Calu3 (cell line): ENCODE data around the gene DUT. TPM values are rescaled to one million over a fixed set of nuclear protein-coding genes. Genes with fewer than 3 reads are reported as not detected.

Experiments
- BruUV-seq: library from RNA; stranded (reverse); fragments of 400-500 nt; replicated peaks from 2 replicates; lab custom pipeline; 2021; lab: Mats Ljungman, UMichigan
- CTCF ChIA-PET: fragments of 300-600 bp; sonication (Branson Sonifier 250); formaldehyde crosslinking; loops from one replicate; lab custom pipeline; 2022; ENCODE audit warnings: antibody characterized with exemption; lab: Charles Lee
- DNase-seq: peaks from one replicate; pipeline ENCODE4 v3.0.0; 2022
- H3K27ac Mint-ChIP-seq: one replicate; pipeline ENCODE4 v1.8.0; 2022; ENCODE audit warnings: mixed read lengths; ENCODE audit not compliant: unreplicated experiment
- H3K27me3 Mint-ChIP-seq: one replicate; pipeline ENCODE4 v1.8.0; 2022; ENCODE audit warnings: mixed read lengths; ENCODE audit not compliant: unreplicated experiment
- H3K36me3 Mint-ChIP-seq: one replicate; pipeline ENCODE4 v1.8.0; 2022; ENCODE audit warnings: mild to moderate bottlenecking, moderate library complexity, mixed read lengths; ENCODE audit not compliant: insufficient read depth, unreplicated experiment
- H3K4me1 Mint-ChIP-seq: one replicate; pipeline ENCODE4 v1.8.0; 2022; ENCODE audit warnings: mild to moderate bottlenecking, low read depth, mixed read lengths; ENCODE audit not compliant: unreplicated experiment
- H3K4me3 Mint-ChIP-seq: one replicate; pipeline ENCODE4 v1.8.0; 2022; ENCODE audit warnings: mild to moderate bottlenecking, low read depth, moderate library complexity, mixed read lengths; ENCODE audit not compliant: unreplicated experiment
- H3K9me3 Mint-ChIP-seq: one replicate; pipeline ENCODE4 v1.8.0; 2022; ENCODE audit warnings: low read depth, mixed read lengths; ENCODE audit not compliant: unreplicated experiment
- CTCF ChIP-seq: fragments of 200-600 bp; IDR thresholded peaks from one replicate; pipeline ENCODE4 v1.8.0; 2022; ENCODE audit warnings: antibody characterized with exemption; ENCODE audit not compliant: unreplicated experiment
- intact Hi-C: fragments of 100-400 bp; cut with micrococcal nuclease; formaldehyde crosslinking; loops from one replicate; pipeline ENCODE4 v1.10.0; 2022; ENCODE audit not compliant: unreplicated experiment
- total RNA-seq: library from RNA; stranded (reverse); gene quantifications from 2 replicates; pipeline ENCODE4 v1.2.3, GENCODE V29; 2022

DUT gene
- total RNA-seq, 1 experiment from 2014 or later = 116 TPM

GRCh38 chr15:48380198-48380597 is 49.0 kb downstream of the DUT start:
- intact Hi-C loops = no loop called here

DNA sequence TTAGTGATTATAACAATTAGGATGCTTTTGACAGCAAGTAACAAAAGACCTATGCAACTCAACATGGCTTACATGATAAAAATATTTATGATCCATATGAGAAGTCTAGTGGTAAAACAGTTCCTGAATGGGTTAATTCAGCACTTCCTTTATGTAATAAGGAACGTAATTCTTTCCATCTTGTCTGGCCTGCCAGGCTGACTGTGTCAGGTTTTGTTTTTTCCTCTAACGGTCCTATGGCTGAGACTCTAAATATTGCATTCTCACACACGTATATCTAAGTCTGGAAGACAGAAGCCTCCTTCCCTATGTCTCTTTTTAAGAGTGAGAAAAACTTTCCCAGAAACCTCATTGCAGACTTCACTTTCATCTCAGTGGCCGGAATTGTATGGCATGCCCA is 50.6 kb downstream of the DUT start:
- Mint-ChIP-seq H3K4me3 (no peak overlapping the region), H3K27ac (no peak overlapping the region), H3K27me3 (no peaks in the 10 kb centered on the region), H3K9me3 (peaks cover 4% of the 10 kb centered on the region), H3K4me1 (no peaks in the 10 kb centered on the region), H3K36me3 (no peaks in the 10 kb centered on the region)
- no TSS peak for BruUV-seq
- no peak for TF ChIP-seq CTCF
- intact Hi-C loops = no loop called here
- DNase-seq = no peak
- CTCF ChIA-PET = no interaction called here

More at GRCh38 chr15:48380198-48380597, 49.0 kb downstream of the DUT start:
- Mint-ChIP-seq H3K4me3 (no peak overlapping the region), H3K27me3 (peaks cover 13% of the 10 kb centered on the region), H3K36me3 (no peaks in the 10 kb centered on the region), H3K4me1 (no peaks in the 10 kb centered on the region), H3K9me3 (peaks cover 2% of the 10 kb centered on the region), H3K27ac (no peak overlapping the region)
- no TSS peak for BruUV-seq
- CTCF ChIA-PET = no interaction called here
- DNase-seq = no peak
- no peak for TF ChIP-seq CTCF

DNA sequence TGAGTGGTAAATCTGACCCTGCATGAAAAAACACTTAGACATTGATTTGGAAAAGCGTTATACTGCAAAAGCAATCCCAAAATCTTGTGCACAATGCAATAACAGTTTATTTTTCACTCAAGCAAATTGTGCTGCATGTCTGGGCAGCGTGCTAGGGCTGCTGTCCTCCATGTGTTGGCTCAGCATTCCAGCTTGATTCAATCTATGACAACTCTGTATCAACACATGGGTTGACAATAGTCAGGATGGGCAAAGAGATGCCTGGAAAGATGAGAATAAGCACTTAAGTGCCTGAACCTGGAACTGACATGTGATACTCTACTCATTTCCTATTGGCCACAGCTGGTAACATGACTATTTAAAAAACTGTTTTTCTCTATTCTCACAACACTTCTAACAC is 51.8 kb downstream of the DUT start:
- BruUV-seq = no TSS peak
- CTCF ChIA-PET = no interaction called here
- no peak for DNase-seq
- Mint-ChIP-seq H3K4me1 (no peaks in the 10 kb centered on the region), H3K9me3 (peaks cover 2% of the 10 kb centered on the region), H3K4me3 (no peak overlapping the region), H3K27me3 (no peaks in the 10 kb centered on the region), H3K36me3 (no peaks in the 10 kb centered on the region), H3K27ac (no peak overlapping the region)
- TF ChIP-seq CTCF = no peak
- intact Hi-C loops = no loop called here

DNA sequence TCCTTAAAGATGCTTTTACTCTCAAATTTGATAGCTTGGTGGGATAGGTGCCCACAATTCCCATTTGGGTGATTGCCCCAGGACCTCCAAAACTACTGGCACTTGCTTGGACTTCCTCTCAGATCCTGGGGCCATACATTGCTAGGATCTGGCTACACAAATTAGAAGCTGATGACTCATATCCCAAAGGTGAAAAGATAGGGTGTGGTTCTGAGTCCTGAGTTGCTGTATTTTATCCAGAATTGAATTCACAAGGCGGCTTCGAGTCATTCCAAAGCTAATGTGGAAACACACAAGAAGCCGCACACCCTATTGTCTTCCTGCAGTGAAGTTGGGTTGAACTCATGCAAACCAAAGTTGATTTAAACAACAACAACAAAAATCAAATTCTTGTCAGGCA is 53.4 kb downstream of the DUT start:
- H3K4me1 Mint-ChIP-seq = no peaks in the 10 kb centered on the region
- no peaks in the 10 kb centered on the region for H3K36me3 Mint-ChIP-seq
- intact Hi-C loops = no loop called here
- DNase-seq = no peak
- TF ChIP-seq CTCF = no peak
- CTCF ChIA-PET = interaction anchor here (1.6 kb wide), 1 partner anchor 9 kb away, joined by 4 read pairs; no protein-coding TSS in a partner anchor
- H3K27me3 Mint-ChIP-seq = no peaks in the 10 kb centered on the region
- no TSS peak for BruUV-seq
- H3K27ac Mint-ChIP-seq = no peak overlapping the region
- peaks cover 2% of the 10 kb centered on the region for H3K9me3 Mint-ChIP-seq
- no peak overlapping the region for H3K4me3 Mint-ChIP-seq
